K562 (cell line): Measurements from ENCODE around the gene VPS35L. TPM values are rescaled to one million over a fixed set of nuclear protein-coding genes. Genes with fewer than 3 reads are reported as not detected.

Source experiments
- BHLHE40 ChIP-seq: IDR thresholded peaks from 2 replicates; pipeline ENCODE4 v1.6.1; 2011; ENCODE audit warnings: low read length, improper control_type of control experiment
- CBFB ChIP-seq: sonication (generic); formaldehyde crosslinking; IDR thresholded peaks from 2 replicates; pipeline ENCODE4 v1.4.0; 2020; ENCODE audit warnings: mild to moderate bottlenecking, missing genetic modification reagents
- CCNT2 ChIP-seq: IDR thresholded peaks from 2 replicates; pipeline ENCODE4 v1.6.1; 2011; ENCODE audit warnings: borderline replicate concordance, low read depth, mild to moderate bottlenecking, moderate library complexity, mixed read lengths, low read length; ENCODE audit not compliant: insufficient read length; ENCODE audit errors: extremely low read depth
- EP300 ChIP-seq: IDR thresholded peaks from 2 replicates; pipeline ENCODE4 v1.6.1; 2012; ENCODE audit warnings: low read length, improper control_type of control experiment
- ETV6 ChIP-seq, 3 experiments: fragments of 150-350 bp in 1 of 3; sonication (generic) in 1 of 3; formaldehyde crosslinking in 1 of 3; IDR thresholded peaks; 2 replicates each; pipeline versions ENCODE4 v1.6.1 to v1.8.0; 2014 to 2022; ENCODE audit warnings: borderline replicate concordance in 2 of 3, low read depth in 2 of 3, antibody characterized with exemption in 1 of 3, low read length in 1 of 3, mild to moderate bottlenecking in 1 of 3, missing genetic modification reagents in 1 of 3
- GABPA ChIP-seq: fragments of 200-800 bp; sonication (Bioruptor generic); conservative IDR thresholded peaks from 2 replicates; pipeline ENCODE4 v1.6.1; 2016; ENCODE audit warnings: low read depth, missing genetic modification characterization, missing compliant biosample characterization
- KDM5B ChIP-seq: fragments of 200-600 bp; sonication (generic); IDR thresholded peaks from 2 replicates; pipeline ENCODE4 v1.6.1; 2012; ENCODE audit warnings: low read depth, mild to moderate bottlenecking, moderate library complexity, low read length, control low read depth, inconsistent platforms; ENCODE audit not compliant: insufficient replicate concordance
- MTA3 ChIP-seq: fragments of 450-650 bp; formaldehyde crosslinking; IDR thresholded peaks from 2 replicates; pipeline ENCODE4 v1.6.1; 2017; ENCODE audit warnings: mild to moderate bottlenecking, borderline replicate concordance
- POLR2AphosphoS5 ChIP-seq: IDR thresholded peaks from 2 replicates; pipeline ENCODE4 v1.6.1; 2011; ENCODE audit warnings: mild to moderate bottlenecking, low read depth, low read length, moderate library complexity; ENCODE audit not compliant: control insufficient read depth, insufficient read depth
- STAT6 ChIP-seq: sonication (generic); formaldehyde crosslinking; IDR thresholded peaks from 2 replicates; pipeline ENCODE4 v1.8.1; 2023; ENCODE audit warnings: mild to moderate bottlenecking, missing genetic modification reagents
- TAF15 ChIP-seq: fragments of 200-400 bp; formaldehyde crosslinking; IDR thresholded peaks from 2 replicates; pipeline ENCODE4 v1.6.1; 2017; ENCODE audit warnings: mild to moderate bottlenecking, low read depth, low read length, moderate library complexity
- ZNF133 ChIP-seq: fragments of 250-450 bp; sonication (Bioruptor Pico); IDR thresholded peaks from 2 replicates; pipeline ENCODE4 v1.4.0; 2020; ENCODE audit warnings: mild to moderate bottlenecking
- ZNF639 ChIP-seq, 2 experiments: fragments of 200-800 bp in 1 of 2; sonication (Bioruptor generic) in 1 of 2; sonication (generic) in 1 of 2; formaldehyde crosslinking in 1 of 2; IDR thresholded peaks in 1 of 2; conservative IDR thresholded peaks in 1 of 2; 2 replicates each; pipeline versions ENCODE4 v1.5.0 to v1.6.1; 2016 to 2020; ENCODE audit warnings: missing compliant biosample characterization in 1 of 2, missing genetic modification characterization in 1 of 2, missing genetic modification reagents in 1 of 2
- ZZZ3 ChIP-seq: fragments of 450-650 bp; IDR thresholded peaks from 2 replicates; pipeline ENCODE4 v1.6.1; 2016; ENCODE audit warnings: antibody characterized with exemption, mild to moderate bottlenecking, moderate library complexity
- polyA plus RNA-seq, 8 experiments: library from polyadenylated mRNA; depleted of rRNA in 4 of 8; stranded (reverse) in 5 of 8; unstranded in 3 of 8; fragments of >200 nt; fragmentation: Nextera tagmentation in 2 of 8; fragmentation: Illumina TruSeq in 1 of 8; extraction: Ambion mirVana in 2 of 8; extraction: Trizol in 1 of 8; gene quantifications; 2 replicates each; pipeline versions ENCODE4 v1.2.1 to v1.2.3, GENCODE V29; 2011 to 2014; ENCODE audit warnings: inconsistent platforms in 1 of 8, missing spikeins in 1 of 8
- total RNA-seq, 7 experiments: library from RNA; depleted of rRNA in 6 of 7; stranded (reverse); fragments of >200 nt in 6 of 7; fragmentation: Illumina TruSeq in 2 of 7; extraction: Trizol in 2 of 7; gene quantifications; 2 replicates each; pipeline versions ENCODE4 v1.2.1 to v1.2.3, GENCODE V29; 2011 to 2021; ENCODE audit warnings: low replicate concordance in 1 of 7
- TF ChIP-seq, protein P1 (sequence below): IDR thresholded peaks from 3 replicates; pipeline ENCODE4 v1.6.1; 2011; ENCODE audit warnings: borderline replicate concordance, mild to moderate bottlenecking; ENCODE audit not compliant: insufficient read length, insufficient read depth
- TF ChIP-seq, protein P2 (sequence below): fragments of 200-800 bp; sonication (Bioruptor generic); IDR thresholded peaks from 2 replicates; pipeline ENCODE4 v1.6.1; 2017; ENCODE audit warnings: missing genetic modification characterization, missing compliant biosample characterization

VPS35L gene
- total and polyA plus RNA-seq, 9 of the 15 experiments (the other 6 are each of a cell fraction or from before 2014, with no cell fraction given): 10.2 to 30.4 (median 20.1) TPM

- 0 out of 2 replicates have a peak, but pooled peaks have one; percentile 24 for TF ChIP-seq STAT6
- peak; percentile 65 for TF ChIP-seq BHLHE40
- TF ChIP-seq TAF15: no peak
- TF ChIP-seq, protein P1, sequence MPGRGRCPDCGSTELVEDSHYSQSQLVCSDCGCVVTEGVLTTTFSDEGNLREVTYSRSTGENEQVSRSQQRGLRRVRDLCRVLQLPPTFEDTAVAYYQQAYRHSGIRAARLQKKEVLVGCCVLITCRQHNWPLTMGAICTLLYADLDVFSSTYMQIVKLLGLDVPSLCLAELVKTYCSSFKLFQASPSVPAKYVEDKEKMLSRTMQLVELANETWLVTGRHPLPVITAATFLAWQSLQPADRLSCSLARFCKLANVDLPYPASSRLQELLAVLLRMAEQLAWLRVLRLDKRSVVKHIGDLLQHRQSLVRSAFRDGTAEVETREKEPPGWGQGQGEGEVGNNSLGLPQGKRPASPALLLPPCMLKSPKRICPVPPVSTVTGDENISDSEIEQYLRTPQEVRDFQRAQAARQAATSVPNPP: no peak
- peak; percentile 99 for TF ChIP-seq GABPA
- peak; percentile 19 for TF ChIP-seq CCNT2
- no peak for TF ChIP-seq EP300
- TF ChIP-seq MTA3: peak; percentile 45; the same call in 1 of the 2 replicates
- TF ChIP-seq ZNF133 (CRISPR knock-in tag): no peak
- TF ChIP-seq CBFB (CRISPR knock-in tag): no peak
- 0 out of 4 replicates have a peak, but pooled peaks of 1 of the 2 experiments have one; percentile 10 for TF ChIP-seq ETV6 (IDR thresholded peaks at IDR 0.05; ENCODE audit: borderline replicate concordance in 1 of 2, low read depth in 2 of 2, low read length in 1 of 2)
- TF ChIP-seq ETV6 (CRISPR knock-in tag; IDR thresholded peaks at IDR 0.05; ENCODE audit: borderline replicate concordance): no peak
- peak; percentile 47 for TF ChIP-seq KDM5B
- 0 out of 2 replicates have a peak, but pooled peaks have one; percentile 59 for TF ChIP-seq ZZZ3
- TF ChIP-seq ZNF639 (CRISPR knock-in tag; conservative IDR thresholded peaks at IDR 0.05 in 1 of 2, IDR thresholded peaks at IDR 0.05 in 1 of 2): 0 out of 4 replicates have a peak, but pooled peaks of 1 of the 2 experiments have one; percentile 63
- TF ChIP-seq, protein P2, sequence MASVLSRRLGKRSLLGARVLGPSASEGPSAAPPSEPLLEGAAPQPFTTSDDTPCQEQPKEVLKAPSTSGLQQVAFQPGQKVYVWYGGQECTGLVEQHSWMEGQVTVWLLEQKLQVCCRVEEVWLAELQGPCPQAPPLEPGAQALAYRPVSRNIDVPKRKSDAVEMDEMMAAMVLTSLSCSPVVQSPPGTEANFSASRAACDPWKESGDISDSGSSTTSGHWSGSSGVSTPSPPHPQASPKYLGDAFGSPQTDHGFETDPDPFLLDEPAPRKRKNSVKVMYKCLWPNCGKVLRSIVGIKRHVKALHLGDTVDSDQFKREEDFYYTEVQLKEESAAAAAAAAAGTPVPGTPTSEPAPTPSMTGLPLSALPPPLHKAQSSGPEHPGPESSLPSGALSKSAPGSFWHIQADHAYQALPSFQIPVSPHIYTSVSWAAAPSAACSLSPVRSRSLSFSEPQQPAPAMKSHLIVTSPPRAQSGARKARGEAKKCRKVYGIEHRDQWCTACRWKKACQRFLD (CRISPR knock-in tag): peak; percentile 54; the same call in 1 of the 2 replicates
- TF ChIP-seq POLR2AphosphoS5: 0 out of 2 replicates have a peak, but pooled peaks have one; percentile 50
These were observed 162.5 kb downstream of the VPS35L start, which contains the start of the genes IQCK and KNOP1 (continued) for GRCh38 chr16:19717741-19718623.
